Smooth muscle cell (in vitro differentiated cells): Measurements from ENCODE around the gene LYAR. TPM values are rescaled to one million over a fixed set of nuclear protein-coding genes. Genes with fewer than 3 reads are reported as not detected.
A peak's percentile ranks its signal among the peaks of the same experiment; 100 is the strongest.

ENCODE experiments used
- DNase-seq: peaks from one replicate; lab custom pipeline; 2025; ENCODE audit not compliant: unreplicated experiment; lab: John Stamatoyannopoulos, UW
- H2AFZ ChIP-seq: fragments of 200-600 bp; sonication (generic); 2 replicates; pipeline ENCODE4 v1.6.0; 2016; ENCODE audit warnings: antibody characterized with exemption, low read depth, mild to moderate bottlenecking
- H3F3A ChIP-seq: fragments of 200-600 bp; sonication (generic); 2 replicates; pipeline ENCODE4 v1.6.0; 2017; ENCODE audit warnings: antibody characterized with exemption, low read depth
- H3K27ac ChIP-seq: fragments of 200-600 bp; sonication (generic); 2 replicates; pipeline ENCODE4 v1.5.1; 2016; ENCODE audit warnings: low read depth, mild to moderate bottlenecking
- H3K27me3 ChIP-seq: fragments of 200-600 bp; sonication (generic); 2 replicates; pipeline ENCODE4 v1.6.1; 2016; ENCODE audit warnings: low read depth, mild to moderate bottlenecking
- H3K36me3 ChIP-seq: fragments of 200-600 bp; sonication (generic); 2 replicates; pipeline ENCODE4 v1.5.1; 2016; ENCODE audit warnings: low read depth
- H3K4me1 ChIP-seq: fragments of 200-600 bp; sonication (generic); 2 replicates; pipeline ENCODE4 v1.5.1; 2016; ENCODE audit warnings: low read depth
- H3K4me2 ChIP-seq: fragments of 200-600 bp; sonication (generic); 2 replicates; pipeline ENCODE4 v1.6.0; 2016; ENCODE audit warnings: mild to moderate bottlenecking
- H3K4me3 ChIP-seq: fragments of 200-600 bp; sonication (generic); 2 replicates; pipeline ENCODE4 v1.5.1; 2016; ENCODE audit warnings: mild to moderate bottlenecking
- H3K79me2 ChIP-seq: fragments of 200-600 bp; sonication (generic); 2 replicates; pipeline ENCODE4 v1.6.0; 2016; ENCODE audit warnings: low read depth, mild to moderate bottlenecking
- H3K9ac ChIP-seq: fragments of 200-600 bp; sonication (generic); 2 replicates; pipeline ENCODE4 v1.6.0; 2016; ENCODE audit warnings: low read depth
- H3K9me3 ChIP-seq: fragments of 200-600 bp; sonication (generic); replicated peaks from 2 replicates; pipeline ENCODE4 v1.5.1; 2016; ENCODE audit warnings: low read depth
- H4K20me1 ChIP-seq: fragments of 200-600 bp; sonication (generic); 2 replicates; pipeline ENCODE4 v1.6.0; 2016; ENCODE audit warnings: low read depth
- WGBS: methylation state at CpG from one replicate; pipeline ENCODE4 v1.1.7; 2016; ENCODE audit warnings: low lambda C conversion rate; 5-methylcytosine and 5-hydroxymethylcytosine counted together
- polyA plus RNA-seq: library from polyadenylated mRNA; unstranded; fragments of >200 nt; fragmentation: Nextera tagmentation; extraction: Ambion mirVana; gene quantifications from 2 replicates; pipeline ENCODE4 v1.2.1, GENCODE V29; 2016
- total RNA-seq: library from RNA; depleted of rRNA; stranded (reverse); fragments of >200 nt; gene quantifications from 2 replicates; pipeline ENCODE4 v1.2.3, GENCODE V29; 2014
- TF ChIP-seq, protein P1 (sequence below): fragments of 200-600 bp; sonication (generic); IDR thresholded peaks from 2 replicates; pipeline ENCODE4 v1.5.1; 2017; ENCODE audit warnings: borderline replicate concordance, mild to moderate bottlenecking, antibody characterized with exemption; ENCODE audit not compliant: insufficient read depth, poor library complexity, severe bottlenecking

Gene LYAR
- total and polyA plus RNA-seq, 2 experiments from 2014 or later: 8.1 to 12.5 TPM

- no peaks in the 10 kb centered on the region for H3K4me1 ChIP-seq
- H4K20me1 ChIP-seq: no peaks in the 10 kb centered on the region
- 100% methylated on average over 4 of the region's 4 CpGs for WGBS
- no peak overlapping the region for H3K27ac ChIP-seq
- H2AFZ ChIP-seq: no peak overlapping the region
- H3K4me3 ChIP-seq: no peak overlapping the region
- TF ChIP-seq, protein P1, sequence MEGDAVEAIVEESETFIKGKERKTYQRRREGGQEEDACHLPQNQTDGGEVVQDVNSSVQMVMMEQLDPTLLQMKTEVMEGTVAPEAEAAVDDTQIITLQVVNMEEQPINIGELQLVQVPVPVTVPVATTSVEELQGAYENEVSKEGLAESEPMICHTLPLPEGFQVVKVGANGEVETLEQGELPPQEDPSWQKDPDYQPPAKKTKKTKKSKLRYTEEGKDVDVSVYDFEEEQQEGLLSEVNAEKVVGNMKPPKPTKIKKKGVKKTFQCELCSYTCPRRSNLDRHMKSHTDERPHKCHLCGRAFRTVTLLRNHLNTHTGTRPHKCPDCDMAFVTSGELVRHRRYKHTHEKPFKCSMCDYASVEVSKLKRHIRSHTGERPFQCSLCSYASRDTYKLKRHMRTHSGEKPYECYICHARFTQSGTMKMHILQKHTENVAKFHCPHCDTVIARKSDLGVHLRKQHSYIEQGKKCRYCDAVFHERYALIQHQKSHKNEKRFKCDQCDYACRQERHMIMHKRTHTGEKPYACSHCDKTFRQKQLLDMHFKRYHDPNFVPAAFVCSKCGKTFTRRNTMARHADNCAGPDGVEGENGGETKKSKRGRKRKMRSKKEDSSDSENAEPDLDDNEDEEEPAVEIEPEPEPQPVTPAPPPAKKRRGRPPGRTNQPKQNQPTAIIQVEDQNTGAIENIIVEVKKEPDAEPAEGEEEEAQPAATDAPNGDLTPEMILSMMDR: no peak
- no peaks in the 10 kb centered on the region for H3K9me3 ChIP-seq
- H3K9ac ChIP-seq: no peak overlapping the region
- no peaks in the 10 kb centered on the region for H3K79me2 ChIP-seq
- no peaks in the 10 kb centered on the region for H3K27me3 ChIP-seq
- DNase-seq: no peak
- no peaks in the 10 kb centered on the region for H3F3A ChIP-seq
- H3K36me3 ChIP-seq: no peaks in the 10 kb centered on the region
- H3K4me2 ChIP-seq: no peak overlapping the region
These were observed 36.2 kb upstream of the LYAR start for GRCh38 chr4:4326166-4326565.

GRCh38 chr4:4325321-4325720 lies 35.4 kb upstream of the LYAR start:
- Histone ChIP-seq H3K4me1 (no peaks in the 10 kb centered on the region), H3K4me2 (no peak overlapping the region), H3K4me3 (no peak overlapping the region), H3K36me3 (no peaks in the 10 kb centered on the region), H4K20me1 (no peaks in the 10 kb centered on the region), H3F3A (no peaks in the 10 kb centered on the region), H3K27ac (no peak overlapping the region), H3K79me2 (no peaks in the 10 kb centered on the region), H3K9ac (no peak overlapping the region), H3K9me3 (no peaks in the 10 kb centered on the region), H2AFZ (no peak overlapping the region), H3K27me3 (no peaks in the 10 kb centered on the region)
- 90% methylated on average over 5 of the region's 5 CpGs for WGBS
- TF ChIP-seq, protein P1: no peak
- DNase-seq: no peak

GRCh38 chr4:4323705-4324534 lies 34.0 kb upstream of the LYAR start:
- no peak for DNase-seq
- Histone ChIP-seq H3K4me2 (no peak overlapping the region), H3K36me3 (no peaks in the 10 kb centered on the region), H3K79me2 (no peaks in the 10 kb centered on the region), H3K4me1 (no peaks in the 10 kb centered on the region), H3K27me3 (no peaks in the 10 kb centered on the region), H3K4me3 (no peak overlapping the region), H2AFZ (no peak overlapping the region), H4K20me1 (no peaks in the 10 kb centered on the region), H3K9ac (no peak overlapping the region), H3K27ac (peak overlapping the region; percentile 28), H3F3A (no peaks in the 10 kb centered on the region), H3K9me3 (no peaks in the 10 kb centered on the region)
- WGBS: 61% methylated on average over 10 of the region's 10 CpGs
- TF ChIP-seq, protein P1: no peak
